Spleen (tissue), 7 donors: Measurements from ENCODE around the gene EBLN1.

Experiments used
- CTCF ChIP-seq, 11 experiments: fragments of 200-600 bp in 7 of 11; fragments of 450-650 bp in 4 of 11; sonication (generic) in 4 of 11; IDR thresholded peaks in 8 of 11; conservative IDR thresholded peaks in 3 of 11; 1 replicate in 7 of 11; 2 replicates in 4 of 11; pipeline versions ENCODE4 v1.4.0 to v1.8.0; 2016 to 2021; ENCODE audit warnings: antibody characterized with exemption in 11 of 11, inconsistent platforms in 4 of 11, mild to moderate bottlenecking in 1 of 11
- POLR2A ChIP-seq, 3 donors: fragments of 450-650 bp; IDR thresholded peaks; one replicate each; pipeline ENCODE4 v1.5.1; 2017; ENCODE audit warnings: antibody characterized with exemption in 3 of 3, mild to moderate bottlenecking in 1 of 3
- POLR2AphosphoS5 ChIP-seq, 3 donors: sonication (generic); formaldehyde crosslinking; IDR thresholded peaks; one replicate each; pipeline ENCODE4 v1.5.1; 2017; ENCODE audit warnings: antibody characterized with exemption in 3 of 3
- donor health status: DM: no; HTN: no; CAD: no; lungs with moderate emphysema.
- donor health status: DM: no; HTN: no; CAD: no.
- donor health status: DM: no; HTN: no; CAD: no.

GRCh38 chr10:22265839-22266537 lies 48.2 kb upstream of the EBLN1 start:
- TF ChIP-seq POLR2A (IDR thresholded peaks at IDR 0.05) (no peak), CTCF (IDR thresholded peaks at IDR 0.05 in 8 of 11, conservative IDR thresholded peaks at IDR 0.05 in 3 of 11) (no peak), POLR2AphosphoS5 (IDR thresholded peaks at IDR 0.05) (no peak)
